Loucy (cell line): ENCODE measurements around the gene IGF2.

Experiments used
- EZH2phosphoT487 ChIP-seq: fragments of 200-600 bp; IDR thresholded peaks from 2 replicates; pipeline ENCODE4 v1.6.1; 2018; ENCODE audit warnings: antibody characterized with exemption, mild to moderate bottlenecking, moderate library complexity, borderline replicate concordance
- TF ChIP-seq, protein P1 (sequence below): fragments of 200-600 bp; sonication (generic); conservative IDR thresholded peaks from 2 replicates; pipeline ENCODE4 v1.5.1; 2014; ENCODE audit warnings: mild to moderate bottlenecking, antibody characterized with exemption, low read length

GRCh38 chr11:2134022-2135010, 4.9 kb downstream of the IGF2 start:
- TF ChIP-seq, protein P1, sequence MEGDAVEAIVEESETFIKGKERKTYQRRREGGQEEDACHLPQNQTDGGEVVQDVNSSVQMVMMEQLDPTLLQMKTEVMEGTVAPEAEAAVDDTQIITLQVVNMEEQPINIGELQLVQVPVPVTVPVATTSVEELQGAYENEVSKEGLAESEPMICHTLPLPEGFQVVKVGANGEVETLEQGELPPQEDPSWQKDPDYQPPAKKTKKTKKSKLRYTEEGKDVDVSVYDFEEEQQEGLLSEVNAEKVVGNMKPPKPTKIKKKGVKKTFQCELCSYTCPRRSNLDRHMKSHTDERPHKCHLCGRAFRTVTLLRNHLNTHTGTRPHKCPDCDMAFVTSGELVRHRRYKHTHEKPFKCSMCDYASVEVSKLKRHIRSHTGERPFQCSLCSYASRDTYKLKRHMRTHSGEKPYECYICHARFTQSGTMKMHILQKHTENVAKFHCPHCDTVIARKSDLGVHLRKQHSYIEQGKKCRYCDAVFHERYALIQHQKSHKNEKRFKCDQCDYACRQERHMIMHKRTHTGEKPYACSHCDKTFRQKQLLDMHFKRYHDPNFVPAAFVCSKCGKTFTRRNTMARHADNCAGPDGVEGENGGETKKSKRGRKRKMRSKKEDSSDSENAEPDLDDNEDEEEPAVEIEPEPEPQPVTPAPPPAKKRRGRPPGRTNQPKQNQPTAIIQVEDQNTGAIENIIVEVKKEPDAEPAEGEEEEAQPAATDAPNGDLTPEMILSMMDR: no peak
- no peak for TF ChIP-seq EZH2phosphoT487
